NCI-H1105 (cell line): ENCODE data around the gene SLC9A9.
"Not testable (repeated sequence)": the region's sequence is repeated elsewhere in the genome, so short reads cannot be mapped to it uniquely, and the experiment has no call there.

Experiments used
- DNase-seq: peaks from one replicate; lab custom pipeline; 2025; lab: John Stamatoyannopoulos, UW

SLC9A9 gene

DNA sequence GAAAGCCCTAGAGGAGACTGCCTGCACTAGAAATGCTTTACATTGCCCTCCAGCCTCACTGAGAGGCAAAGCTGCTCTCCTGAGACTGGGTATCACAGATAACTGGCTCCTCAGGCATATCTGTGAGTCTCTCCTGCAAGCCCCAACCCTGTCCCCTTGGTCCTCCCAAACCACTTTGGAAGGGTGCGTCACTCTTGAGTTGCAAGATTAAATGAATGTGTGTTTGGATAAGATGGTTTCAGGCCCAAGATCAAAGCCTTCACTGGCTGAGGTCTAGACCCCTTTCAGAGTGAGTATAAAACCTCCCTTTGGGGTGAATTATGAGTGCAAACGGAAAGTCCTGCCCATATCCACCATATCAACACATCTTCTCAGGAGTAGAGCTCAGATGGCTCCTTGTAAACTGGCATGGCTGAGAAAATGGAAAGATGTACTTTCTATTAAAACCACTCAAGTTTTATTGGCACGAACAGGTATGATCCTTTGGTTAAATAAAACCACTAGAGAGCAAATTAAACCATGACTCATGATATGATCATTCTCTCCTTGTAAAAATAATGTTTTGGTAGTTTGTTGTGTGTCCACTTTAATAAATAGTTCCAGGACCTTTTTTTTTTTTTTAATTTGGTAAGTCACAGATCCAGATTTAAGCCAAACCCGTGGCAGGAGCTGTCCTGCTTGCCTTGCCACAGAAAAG, 564.7 kb downstream of the SLC9A9 start:
- peak; percentile 31 for DNase-seq

DNA sequence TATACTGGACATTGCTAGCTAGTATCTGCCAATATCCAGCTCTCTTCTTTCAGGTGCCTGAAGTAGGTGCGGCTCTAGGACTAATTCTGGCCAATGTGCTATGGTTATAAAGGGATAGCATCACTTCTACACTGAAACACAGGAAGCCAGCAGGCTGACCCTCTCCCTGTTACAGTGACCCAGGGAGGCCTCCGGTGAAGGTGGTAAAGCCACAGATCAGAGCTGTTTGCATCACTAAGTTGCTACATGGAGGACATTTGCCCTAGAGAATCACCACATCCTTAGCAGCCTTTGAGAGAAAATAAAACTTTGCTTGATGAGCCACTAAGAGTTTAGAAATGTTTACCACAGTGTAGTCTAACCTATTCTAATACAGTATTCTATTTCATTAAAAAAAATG, 567.3 kb downstream of the SLC9A9 start:
- DNase-seq = no peak

DNA sequence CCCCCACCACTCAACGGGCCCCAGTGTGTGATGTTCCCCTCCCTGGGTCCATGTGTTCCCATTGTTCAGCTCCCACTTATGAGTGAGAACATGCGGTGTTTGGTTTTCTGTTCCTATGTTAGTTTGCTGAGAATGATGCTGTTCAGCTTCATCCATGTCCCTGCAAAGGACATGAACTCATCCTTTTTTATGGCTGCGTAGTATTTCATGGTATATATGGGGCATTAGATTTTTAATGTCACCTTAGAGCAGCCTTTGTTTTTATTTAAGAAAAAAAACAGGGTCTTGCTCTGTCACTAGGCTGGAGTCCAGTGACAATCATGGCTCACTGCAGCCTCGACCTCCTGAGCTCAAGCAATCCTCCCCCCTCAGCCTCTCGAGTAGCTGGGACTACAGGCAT, 568.7 kb downstream of the SLC9A9 start:
- DNase-seq = not testable (repeated sequence)

DNA sequence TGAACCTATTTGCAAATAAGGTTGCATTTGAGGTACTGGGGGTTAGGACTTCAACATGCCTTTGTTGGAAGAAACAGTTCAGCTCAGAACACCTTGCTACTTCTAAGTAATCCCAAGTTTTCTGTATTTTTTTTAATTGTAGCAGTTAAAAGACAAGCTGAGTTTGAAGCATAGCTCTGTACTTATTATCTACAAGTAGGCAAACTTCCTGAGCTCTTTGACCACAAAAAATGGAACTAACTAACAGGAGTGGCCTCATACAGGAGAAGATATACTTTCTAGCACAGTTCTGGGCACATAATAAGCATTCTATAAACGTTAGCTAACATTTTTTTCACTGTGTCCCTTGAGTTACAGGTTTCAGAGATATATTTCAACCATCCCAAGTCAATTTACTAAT, 569.5 kb downstream of the SLC9A9 start:
- no peak for DNase-seq

DNA sequence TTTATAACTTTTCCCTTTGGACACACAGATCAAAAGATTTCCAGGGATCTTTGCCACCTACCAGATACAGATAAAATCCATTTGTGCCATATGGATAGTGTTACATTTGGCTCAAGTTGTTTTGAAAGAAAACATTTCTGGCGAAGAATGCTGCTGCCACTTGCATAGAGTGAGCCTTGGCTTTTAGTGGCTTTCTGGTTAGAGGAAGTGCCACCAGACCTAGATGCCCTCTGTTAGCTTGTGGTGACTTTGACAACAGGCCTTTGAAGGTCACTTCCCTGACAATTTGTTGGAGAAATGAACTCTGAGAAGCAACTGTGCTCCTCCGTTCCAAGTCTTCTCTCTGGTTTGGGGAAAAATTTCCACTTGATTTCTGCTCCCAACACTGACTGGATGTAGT, 570.7 kb downstream of the SLC9A9 start:
- DNase-seq = no peak

DNA sequence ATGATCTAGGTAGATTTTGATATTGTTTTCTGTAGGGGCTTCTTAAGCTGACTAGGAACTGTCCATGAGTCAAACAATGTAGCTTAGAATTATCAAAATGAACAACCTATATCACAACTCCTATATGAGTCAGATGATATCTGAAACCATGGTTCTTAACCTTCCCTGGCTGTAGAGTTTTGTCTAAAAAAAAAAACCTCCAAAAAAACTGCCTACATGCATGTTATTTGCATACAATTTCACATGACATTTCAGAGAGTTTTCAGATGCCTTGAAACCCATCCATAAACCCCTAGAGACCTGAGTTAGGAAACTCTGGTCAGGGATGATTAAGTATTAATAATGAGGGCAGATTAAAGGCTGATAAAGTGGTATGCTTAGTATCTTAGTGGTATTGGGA, 571.7 kb downstream of the SLC9A9 start:
- no peak for DNase-seq

DNA sequence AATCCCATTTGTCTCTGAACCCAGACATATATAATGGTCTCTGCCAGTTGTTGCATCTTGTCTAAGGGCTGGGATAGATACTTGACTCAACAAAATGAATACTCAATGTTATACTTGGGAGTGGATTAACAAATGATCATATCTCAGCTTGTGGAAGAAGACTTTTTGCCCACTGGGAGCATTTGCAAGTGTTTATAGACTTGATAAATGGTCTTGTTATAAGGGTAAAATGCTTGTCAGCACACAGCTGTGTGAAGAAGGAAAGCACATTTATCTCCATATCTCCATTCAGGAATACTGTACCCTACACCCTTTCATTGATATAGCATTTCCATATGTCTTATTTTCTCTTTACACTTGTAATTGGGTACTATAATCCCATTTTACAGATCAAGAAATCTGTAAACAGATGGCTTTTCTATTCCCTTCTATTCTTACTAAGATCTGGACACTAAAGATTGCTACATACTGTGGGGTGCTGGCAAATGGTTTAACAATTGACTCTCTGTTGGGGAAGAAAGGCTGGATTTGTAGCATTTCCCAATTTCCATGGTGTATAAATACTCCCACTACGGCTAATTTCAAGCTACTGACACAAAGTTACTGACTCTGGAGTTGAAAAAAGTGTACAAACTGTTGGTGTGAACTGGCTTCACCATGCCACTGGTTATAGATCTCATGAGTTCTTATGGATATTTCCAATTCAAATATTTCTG, 574.1 kb downstream of the SLC9A9 start:
- DNase-seq = no peak

DNA sequence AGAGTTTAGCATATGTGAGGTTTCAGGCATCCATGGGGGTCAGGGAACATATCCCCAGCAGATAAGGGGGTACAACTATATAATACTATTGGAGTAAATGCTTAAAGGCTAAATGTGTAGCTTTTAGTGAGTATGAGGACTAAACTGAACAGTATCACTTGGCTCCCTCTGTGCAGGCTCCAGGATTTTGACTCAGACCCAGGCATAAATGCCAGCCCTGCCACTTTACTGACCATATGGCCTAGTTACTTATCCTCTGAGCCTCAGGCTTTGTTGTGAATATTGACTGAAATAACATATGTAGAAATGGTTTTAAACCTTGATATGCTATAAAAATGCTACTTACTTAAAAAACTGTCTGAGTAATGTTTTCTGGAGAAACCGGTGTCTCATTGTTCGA, 577.1 kb downstream of the SLC9A9 start:
- no peak for DNase-seq

DNA sequence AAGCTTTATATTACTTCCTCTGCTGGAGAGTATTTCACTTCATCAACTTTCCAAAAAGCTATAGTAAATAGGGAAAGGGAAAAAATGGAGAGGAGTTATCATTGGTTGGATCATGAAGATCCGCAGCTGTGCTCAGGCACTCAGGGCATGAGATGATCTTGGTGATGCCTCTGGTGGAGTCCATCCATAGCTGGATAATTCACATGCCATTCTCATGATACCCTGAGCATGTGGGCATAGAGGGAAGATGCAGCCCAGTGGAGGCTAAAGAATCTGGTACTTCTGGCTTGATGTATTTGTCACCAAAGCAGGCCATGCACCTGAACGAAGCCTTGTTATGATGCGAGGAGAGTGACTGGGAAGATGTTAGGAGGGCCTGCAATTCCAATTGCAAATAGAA, 578.5 kb downstream of the SLC9A9 start:
- DNase-seq = no peak

DNA sequence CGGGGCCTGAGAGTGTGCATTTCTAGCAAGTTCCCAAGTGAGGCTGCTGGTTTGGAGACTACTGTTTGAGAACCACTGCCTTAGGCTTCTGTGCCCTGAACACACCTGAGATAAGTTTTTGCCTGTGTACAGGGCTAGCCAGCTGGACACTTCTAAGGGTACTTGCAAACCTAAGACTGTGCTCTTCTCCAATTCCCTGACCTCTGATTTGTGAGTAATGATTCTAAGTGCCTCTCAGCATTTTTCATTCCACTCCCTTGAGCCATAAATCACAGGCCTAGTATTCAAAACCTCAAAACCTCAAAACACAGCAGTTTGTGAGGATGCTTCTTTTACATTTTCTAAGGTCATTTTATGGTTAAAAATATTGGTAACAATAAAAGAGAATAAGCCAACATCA, 580.3 kb downstream of the SLC9A9 start:
- no peak for DNase-seq

DNA sequence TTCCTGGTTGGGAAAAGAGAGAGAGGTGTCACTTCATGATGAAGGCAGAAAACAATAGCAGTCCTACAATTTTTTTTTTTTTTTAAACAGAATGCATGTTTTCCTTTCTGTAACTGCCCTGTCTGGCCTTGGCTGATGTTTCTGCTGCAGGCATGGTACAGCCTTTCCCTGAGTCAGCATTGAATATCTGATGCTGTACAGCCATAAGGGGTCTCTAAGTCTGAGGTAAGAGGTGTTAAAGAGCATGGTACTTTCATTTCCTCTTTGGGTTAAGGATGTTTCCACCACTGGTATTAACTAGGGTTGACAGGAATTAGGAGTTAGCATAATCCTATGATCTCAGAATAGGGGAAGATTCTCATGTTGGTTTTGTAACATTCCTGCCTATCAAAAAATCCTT, 581.3 kb downstream of the SLC9A9 start:
- no peak for DNase-seq

DNA sequence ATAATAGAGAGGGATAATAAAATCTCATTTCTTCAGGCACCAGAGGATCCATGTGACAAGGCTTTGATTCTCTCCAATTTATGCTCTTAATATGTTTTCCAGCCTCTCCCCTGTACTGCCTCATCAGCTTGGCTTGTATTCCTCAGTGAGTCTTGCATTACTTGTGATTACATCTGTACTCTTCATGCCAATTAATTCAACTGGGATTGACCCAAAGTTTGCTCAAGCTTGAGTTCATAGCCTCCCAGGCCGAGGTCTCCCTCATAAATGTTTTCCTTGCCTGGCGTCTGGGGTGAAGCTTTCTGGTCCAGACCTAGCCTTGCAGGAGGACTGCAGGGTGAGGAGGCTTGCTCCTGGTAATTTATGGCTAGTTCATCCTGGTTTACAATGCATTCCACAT, 581.8 kb downstream of the SLC9A9 start:
- no peak for DNase-seq

DNA sequence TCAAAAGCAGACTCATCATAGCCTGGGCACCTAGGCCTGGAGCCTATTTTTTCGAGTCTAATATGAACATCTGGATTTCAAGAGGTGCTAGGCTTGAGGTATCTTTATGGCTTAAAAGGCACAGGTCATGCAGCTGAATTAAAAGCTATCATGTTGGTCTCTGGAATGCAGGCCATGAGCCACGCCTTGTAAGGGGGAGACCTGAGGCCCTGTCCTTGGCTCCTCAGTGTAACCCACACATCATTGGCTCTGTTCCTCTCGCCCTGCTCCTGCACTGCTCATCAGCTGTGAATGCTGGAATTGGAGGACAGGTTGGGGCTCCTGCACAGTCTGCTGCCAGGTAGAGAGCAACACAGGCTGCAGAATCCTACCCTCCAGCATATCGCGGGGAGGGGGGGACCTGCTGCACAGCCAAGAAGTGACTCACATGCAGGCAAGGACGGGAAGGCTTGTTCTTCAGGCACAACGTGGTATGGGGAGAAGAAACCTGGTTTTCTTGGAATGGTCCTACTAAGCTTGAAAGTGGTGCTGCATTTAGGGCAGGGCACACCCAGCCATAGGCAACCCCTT, 582.7 kb downstream of the SLC9A9 start:
- DNase-seq = no peak

DNA sequence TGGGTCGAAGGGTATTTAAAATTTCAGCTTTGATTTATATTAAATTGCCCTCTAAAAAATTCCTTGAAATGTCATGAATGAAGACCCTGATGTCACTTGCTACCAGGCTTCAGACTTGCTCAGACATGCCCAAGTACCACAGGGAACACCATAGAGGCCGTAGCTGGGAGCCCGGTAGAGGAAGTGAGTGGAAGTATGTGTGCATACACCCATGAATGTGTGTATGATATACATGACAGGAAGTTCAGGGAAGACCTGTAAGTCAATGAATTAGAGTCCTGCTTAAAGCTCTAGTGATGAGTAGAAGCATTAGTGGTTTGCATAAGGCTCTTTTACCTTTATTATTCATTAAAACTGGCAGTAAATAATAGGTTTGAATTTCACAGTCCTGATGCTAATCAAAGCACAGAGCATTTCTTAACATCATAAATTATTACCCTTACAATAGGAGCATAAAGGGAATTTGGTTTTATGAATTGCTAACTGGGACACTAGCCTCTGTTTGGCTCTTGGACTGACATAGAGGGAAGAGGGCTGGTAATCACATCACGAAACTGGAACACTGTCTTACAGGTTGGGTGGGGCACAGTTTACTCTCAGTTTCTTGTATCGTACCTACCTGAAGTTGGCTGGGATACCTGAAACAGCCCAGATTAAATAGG, 584.3 kb downstream of the SLC9A9 start:
- DNase-seq = no peak

DNA sequence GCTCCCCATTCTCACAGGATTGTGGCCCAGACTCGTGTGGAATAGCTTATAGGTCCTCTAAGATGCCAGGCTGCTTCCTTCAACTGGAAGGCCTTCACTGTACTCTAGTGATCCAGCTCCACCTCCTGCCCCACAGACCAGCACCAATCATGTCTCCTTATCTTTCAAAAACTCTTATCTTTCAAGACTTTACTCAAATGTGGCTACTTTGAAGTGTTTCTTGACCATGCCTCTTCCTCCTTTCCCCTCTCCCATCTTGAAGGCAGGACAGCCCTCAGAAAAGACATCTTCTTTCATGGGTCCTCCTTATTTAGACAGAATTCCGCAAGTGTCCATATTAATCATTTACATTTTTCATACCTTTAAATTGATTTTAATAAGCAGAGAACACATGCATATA, 586.4 kb downstream of the SLC9A9 start:
- DNase-seq = no peak

DNA sequence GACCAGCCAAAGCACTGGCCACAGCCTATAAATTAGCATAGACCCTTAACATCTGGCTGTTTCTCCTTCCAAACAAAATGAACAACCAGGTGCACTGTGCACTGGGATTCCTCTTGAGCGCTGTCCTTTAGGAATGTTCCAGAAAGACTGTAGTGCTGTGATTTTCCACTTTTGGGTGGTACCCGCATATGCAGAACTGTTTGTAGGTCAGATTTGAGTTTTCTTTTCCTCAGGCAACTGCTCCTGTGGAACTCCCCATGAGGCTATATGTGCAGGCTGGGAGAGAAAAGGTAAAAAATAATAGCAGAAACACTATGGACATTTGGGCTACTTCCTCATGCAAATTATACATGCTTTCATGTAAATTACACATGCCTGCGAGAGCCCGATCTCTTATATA, 589.6 kb downstream of the SLC9A9 start:
- no peak for DNase-seq

DNA sequence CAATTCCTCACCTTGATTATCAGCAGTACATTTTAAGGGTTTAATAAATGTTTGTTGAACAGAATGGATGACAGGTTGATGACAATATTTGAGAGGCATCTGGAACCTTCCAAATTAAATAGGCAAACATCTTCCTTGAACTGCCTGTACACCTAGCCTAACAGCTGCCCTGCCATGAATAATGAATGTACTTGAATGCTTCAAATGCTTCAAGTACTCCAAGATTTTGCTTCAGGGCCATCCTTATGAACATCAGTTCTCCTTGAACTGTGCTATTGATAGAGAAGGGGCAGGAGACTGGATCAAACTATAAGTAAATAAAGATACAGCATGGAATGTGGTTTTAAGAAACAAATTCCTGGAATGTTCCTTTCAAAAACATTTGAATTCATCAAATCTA, 591.9 kb downstream of the SLC9A9 start:
- no peak for DNase-seq

DNA sequence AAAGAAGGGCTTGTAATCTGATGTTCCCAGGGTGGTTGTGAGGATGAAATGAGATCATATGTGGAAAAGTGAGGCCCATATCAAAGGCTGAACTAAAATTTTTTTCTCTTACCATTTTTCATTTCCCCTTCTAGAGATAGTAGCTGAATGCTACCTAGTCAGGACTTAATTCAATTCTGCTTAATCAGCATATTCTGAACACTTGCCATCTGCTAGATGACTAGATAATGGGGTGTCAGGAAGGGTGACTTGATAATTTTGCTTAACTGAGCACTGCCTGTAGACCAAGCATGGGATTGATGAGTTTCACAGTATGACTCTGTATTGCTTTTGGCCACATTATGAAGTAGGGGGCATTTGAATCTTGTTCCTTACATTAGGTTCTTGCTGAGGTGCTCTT, 592.5 kb downstream of the SLC9A9 start:
- no peak for DNase-seq

DNA sequence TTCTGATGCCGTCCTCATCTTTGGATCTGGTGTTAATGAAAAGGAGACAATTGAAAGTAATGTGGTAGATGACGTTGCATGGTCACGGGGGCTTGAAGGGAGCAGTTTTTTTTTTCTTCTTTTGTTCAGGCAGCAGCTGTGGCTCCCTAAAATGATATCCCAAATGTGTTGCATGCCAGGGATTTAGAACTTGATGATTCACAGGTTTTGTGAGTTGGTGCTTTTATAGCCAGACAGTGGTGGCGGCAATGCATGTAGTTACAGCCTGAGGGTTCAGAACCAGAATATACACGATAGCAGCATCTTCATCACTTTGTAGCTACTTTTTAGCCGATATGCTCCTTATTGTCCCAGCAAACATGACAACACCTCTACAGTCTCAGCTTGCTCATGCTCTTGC, 595.3 kb downstream of the SLC9A9 start:
- no peak for DNase-seq

DNA sequence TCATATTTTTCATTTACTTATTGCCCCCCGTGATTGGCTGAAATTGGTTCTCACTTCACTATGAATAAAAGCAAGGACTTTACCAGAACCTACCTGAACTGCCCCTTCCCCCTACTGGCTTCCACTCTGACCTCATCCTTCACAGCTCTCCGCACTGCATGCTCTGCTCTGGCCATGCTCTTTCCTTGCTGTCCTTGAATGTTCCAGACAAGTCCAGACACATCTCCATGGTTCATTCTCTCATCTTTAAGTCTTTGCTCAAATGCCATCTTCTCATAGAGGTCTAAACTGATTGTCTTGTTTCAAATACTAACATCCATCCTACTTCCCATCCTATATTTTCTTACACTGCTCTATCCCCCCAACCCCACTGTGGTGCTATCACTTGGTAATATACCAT, 599.3 kb downstream of the SLC9A9 start:
- DNase-seq = no peak

DNA sequence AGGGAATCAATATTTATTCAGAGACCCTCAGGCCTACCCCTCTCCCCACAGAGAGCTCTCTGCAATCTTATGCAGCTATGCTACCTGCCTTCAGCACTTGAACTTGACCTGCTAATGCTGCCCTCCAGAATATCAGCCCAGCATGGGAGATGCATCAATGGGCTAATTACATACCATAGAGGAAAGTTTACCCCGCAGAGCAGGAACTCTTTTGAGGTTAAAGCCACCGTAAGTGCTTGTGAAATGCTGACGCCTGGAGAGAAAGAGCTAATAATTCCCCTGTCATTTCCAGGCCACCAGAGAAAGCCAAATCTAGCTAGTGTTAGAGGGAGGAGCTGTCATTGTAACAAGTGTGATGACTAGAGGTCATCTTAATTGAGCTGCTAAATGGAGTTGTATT, 601.2 kb downstream of the SLC9A9 start:
- no peak for DNase-seq

DNA sequence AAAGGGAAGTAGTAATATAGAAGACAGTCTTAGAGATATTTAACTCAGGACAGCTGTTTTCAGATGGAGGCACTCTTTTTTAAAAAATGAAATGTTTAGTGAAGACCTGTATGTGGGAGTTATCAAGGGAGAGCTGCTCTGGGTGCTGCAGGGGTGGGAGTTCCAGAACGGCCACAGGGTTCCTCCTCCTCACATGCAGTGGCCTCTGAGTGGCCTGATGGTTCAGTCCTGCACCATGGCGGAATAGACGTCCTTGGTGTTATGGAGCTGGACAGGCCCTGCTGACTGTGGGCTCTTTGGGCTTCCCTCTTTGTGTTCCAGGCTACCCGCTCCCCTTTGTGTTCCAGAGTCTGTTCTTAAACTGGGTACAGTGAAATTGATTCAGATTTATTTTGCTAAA, 602.6 kb downstream of the SLC9A9 start:
- DNase-seq = no peak

DNA sequence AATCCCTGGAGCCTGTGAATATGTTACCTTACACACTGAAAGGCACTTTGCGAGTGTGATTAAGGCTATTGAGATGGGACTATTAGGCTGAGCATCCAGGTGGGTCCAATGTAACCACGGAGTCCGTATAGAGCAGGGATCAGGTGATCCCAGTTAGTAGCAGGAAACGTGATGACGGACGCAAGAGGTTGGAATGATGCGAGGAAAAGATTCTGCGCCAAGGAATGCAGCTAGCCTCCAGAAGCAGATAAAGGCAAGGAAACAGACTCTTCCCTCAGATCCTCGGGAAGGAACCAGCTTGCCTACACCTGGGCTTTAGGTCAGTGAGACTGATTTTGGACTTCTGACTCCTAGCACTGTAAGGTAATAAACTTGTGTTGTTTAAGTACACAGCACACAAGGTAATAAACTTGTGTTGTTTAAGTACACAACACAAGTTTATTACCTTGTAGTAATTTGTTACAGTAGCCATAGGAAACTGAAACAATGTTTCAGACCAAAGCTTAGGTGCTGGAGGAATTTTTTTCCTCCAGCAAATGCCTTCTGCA, 603.7 kb downstream of the SLC9A9 start:
- no peak for DNase-seq
